CD14-positive monocyte (primary cell): Measurements from ENCODE around the gene CPED1. TPM values are rescaled to one million over a fixed set of nuclear protein-coding genes. Genes with fewer than 3 reads are reported as not detected.
A peak's percentile ranks its signal among the peaks of the same experiment; 100 is the strongest.

Source experiments
- DNase-seq, 3 donors: peaks; one replicate each; pipeline ENCODE4 v3.0.0-alpha.2; 2011 to 2022
- H2AFZ ChIP-seq: 2 replicates; pipeline ENCODE4 v1.6.0; 2012; ENCODE audit warnings: mild to moderate bottlenecking, low read depth, low read length, inconsistent platforms; ENCODE audit not compliant: insufficient read depth, poor library complexity, severe bottlenecking
- H3K27ac ChIP-seq, 2 donors: 1 replicate in 1 of 2; 2 replicates in 1 of 2; pipeline ENCODE4 v1.5.1; 2012 to 2013; ENCODE audit warnings: low read length in 2 of 2, control low read depth in 1 of 2, inconsistent platforms in 1 of 2, low read depth in 1 of 2, mild to moderate bottlenecking in 1 of 2
- H3K27me3 ChIP-seq, 2 donors: one replicate each; pipeline versions ENCODE4 v1.6.0 to v1.6.1; 2011 to 2013; ENCODE audit warnings: low read length in 2 of 2; ENCODE audit not compliant: control insufficient read depth in 2 of 2, insufficient read depth in 2 of 2
- H3K36me3 ChIP-seq, 2 donors: replicated peaks in 1 of 2; 1 replicate in 1 of 2; 2 replicates in 1 of 2; pipeline versions ENCODE4 v1.5.1 to v1.6.1; 2012 to 2013; ENCODE audit warnings: low read length in 2 of 2, control low read depth in 1 of 2, inconsistent platforms in 1 of 2, mild to moderate bottlenecking in 1 of 2; ENCODE audit not compliant: insufficient read depth in 2 of 2, control insufficient read depth in 1 of 2
- H3K4me1 ChIP-seq, 2 donors: 1 replicate in 1 of 2; 2 replicates in 1 of 2; pipeline versions ENCODE4 v1.5.1 to v1.6.1; 2012 to 2013; ENCODE audit warnings: low read length in 2 of 2, control low read depth in 1 of 2, inconsistent platforms in 1 of 2, mild to moderate bottlenecking in 1 of 2, moderate library complexity in 1 of 2; ENCODE audit not compliant: insufficient read depth in 2 of 2, control insufficient read depth in 1 of 2
- H3K4me2 ChIP-seq: replicated peaks from 2 replicates; pipeline ENCODE3; 2012; ENCODE audit warnings: low read length, moderate library complexity, mild to moderate bottlenecking; ENCODE audit not compliant: poor library complexity, severe bottlenecking; ENCODE audit errors: extremely low read depth
- H3K4me3 ChIP-seq, 3 experiments: fragments of 200-600 bp in 1 of 3; sonication (generic) in 1 of 3; replicated peaks in 1 of 3; 1 replicate in 2 of 3; 2 replicates in 1 of 3; pipeline ENCODE4 v1.5.1; 2011 to 2013; ENCODE audit warnings: low read length in 3 of 3, mild to moderate bottlenecking in 3 of 3, control low read depth in 2 of 3, low read depth in 2 of 3, inconsistent platforms in 1 of 3, moderate library complexity in 1 of 3
- H3K79me2 ChIP-seq: 2 replicates; pipeline ENCODE4 v1.6.0; 2012; ENCODE audit warnings: mild to moderate bottlenecking, control low read depth, inconsistent platforms, low read length, moderate library complexity; ENCODE audit not compliant: insufficient read depth
- H3K9ac ChIP-seq: 2 replicates; pipeline ENCODE4 v1.6.0; 2017; ENCODE audit warnings: low read length, mild to moderate bottlenecking; ENCODE audit not compliant: insufficient read depth, poor library complexity, severe bottlenecking
- H3K9me3 ChIP-seq, 2 donors: replicated peaks in 1 of 2; 1 replicate in 1 of 2; 2 replicates in 1 of 2; pipeline versions ENCODE4 v1.5.1 to v1.6.1; 2012 to 2013; ENCODE audit warnings: low read length in 2 of 2, control low read depth in 1 of 2; ENCODE audit not compliant: control insufficient read depth in 1 of 2, insufficient read depth in 1 of 2
- H4K20me1 ChIP-seq: 2 replicates; pipeline ENCODE4 v1.6.0; 2012; ENCODE audit warnings: mild to moderate bottlenecking, low read length, control low read depth, moderate library complexity; ENCODE audit not compliant: insufficient read depth
- H3K27ac Mint-ChIP-seq, 7 donors: one replicate each; pipeline ENCODE4 v1.8.0; 2020; ENCODE audit warnings: mild to moderate bottlenecking in 7 of 7, mixed read lengths in 7 of 7, moderate library complexity in 6 of 7, inconsistent platforms in 2 of 7
- H3K27me3 Mint-ChIP-seq, 3 donors: one replicate each; pipeline ENCODE4 v1.8.0; 2021 to 2022; ENCODE audit warnings: low read depth in 3 of 3, mild to moderate bottlenecking in 3 of 3, mixed read lengths in 3 of 3, moderate library complexity in 3 of 3, inconsistent platforms in 1 of 3
- H3K36me3 Mint-ChIP-seq, 2 donors: one replicate each; pipeline ENCODE4 v1.8.0; 2020; ENCODE audit warnings: mixed read lengths in 2 of 2, inconsistent platforms in 1 of 2, mild to moderate bottlenecking in 1 of 2
- H3K4me1 Mint-ChIP-seq: one replicate; pipeline ENCODE4 v1.8.0; 2020; ENCODE audit warnings: mild to moderate bottlenecking, mixed read lengths
- H3K4me3 Mint-ChIP-seq, 2 donors: one replicate each; pipeline ENCODE4 v1.8.0; 2020; ENCODE audit warnings: mild to moderate bottlenecking in 2 of 2, mixed read lengths in 2 of 2, moderate library complexity in 1 of 2
- H3K9me3 Mint-ChIP-seq, 7 donors: one replicate each; pipeline ENCODE4 v1.8.0; 2020 to 2022; ENCODE audit warnings: mixed read lengths in 7 of 7, mild to moderate bottlenecking in 6 of 7, moderate library complexity in 6 of 7, inconsistent platforms in 2 of 7
- WGBS: methylation state at CpG from one replicate; pipeline ENCODE4 v1.1.5; 2013; ENCODE audit warnings: missing lambda C conversion rate; ENCODE audit not compliant: insufficient coverage; 5-methylcytosine and 5-hydroxymethylcytosine counted together
- intact Hi-C, 2 donors: fragments of 100-400 bp; cut with micrococcal nuclease; formaldehyde crosslinking; loops; one replicate each; pipeline versions ENCODE4 v1.15.0 to v1.15.1; 2023
- polyA plus RNA-seq, 3 donors: library from polyadenylated mRNA; depleted of rRNA in 1 of 3; unstranded in 2 of 3; stranded (reverse) in 1 of 3; fragments of 300-500 nt in 2 of 3; fragments of >200 nt in 1 of 3; fragmentation: Illumina TruSeq in 2 of 3; gene quantifications; 1 replicate in 2 of 3; 2 replicates in 1 of 3; pipeline ENCODE4 v1.2.3, GENCODE V29; 2012 to 2021
- TF ChIP-seq, protein P1 (sequence below): fragments of 200-600 bp; IDR thresholded peaks from one replicate; pipeline ENCODE4 v1.8.0; 2022; ENCODE audit warnings: antibody characterized with exemption, mild to moderate bottlenecking

The CPED1 gene
- polyA plus RNA-seq, 3 donors = 9.8 to 30.0 (median 20.4) TPM

DNA sequence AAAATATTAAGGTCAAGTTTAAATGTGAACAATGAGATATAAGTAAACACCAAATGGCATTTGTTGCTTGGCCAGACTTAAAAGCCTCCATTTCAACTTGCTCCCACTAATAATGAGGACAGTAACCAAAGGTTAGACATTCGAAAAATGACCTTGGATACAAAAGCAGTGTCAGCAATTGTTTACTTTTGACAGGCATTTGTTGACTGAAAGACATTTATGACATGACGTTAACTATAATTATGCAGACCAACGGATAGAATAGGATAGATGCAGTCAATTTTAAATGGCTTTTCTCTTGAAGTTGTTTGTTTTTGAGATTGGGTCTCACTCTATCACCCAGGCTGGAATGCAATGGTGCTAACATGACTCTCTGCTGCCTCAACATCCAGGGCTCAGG is 333.9 kb downstream of the CPED1 start:
- no peak overlapping the region for H3K4me2 ChIP-seq
- TF ChIP-seq, protein P1, sequence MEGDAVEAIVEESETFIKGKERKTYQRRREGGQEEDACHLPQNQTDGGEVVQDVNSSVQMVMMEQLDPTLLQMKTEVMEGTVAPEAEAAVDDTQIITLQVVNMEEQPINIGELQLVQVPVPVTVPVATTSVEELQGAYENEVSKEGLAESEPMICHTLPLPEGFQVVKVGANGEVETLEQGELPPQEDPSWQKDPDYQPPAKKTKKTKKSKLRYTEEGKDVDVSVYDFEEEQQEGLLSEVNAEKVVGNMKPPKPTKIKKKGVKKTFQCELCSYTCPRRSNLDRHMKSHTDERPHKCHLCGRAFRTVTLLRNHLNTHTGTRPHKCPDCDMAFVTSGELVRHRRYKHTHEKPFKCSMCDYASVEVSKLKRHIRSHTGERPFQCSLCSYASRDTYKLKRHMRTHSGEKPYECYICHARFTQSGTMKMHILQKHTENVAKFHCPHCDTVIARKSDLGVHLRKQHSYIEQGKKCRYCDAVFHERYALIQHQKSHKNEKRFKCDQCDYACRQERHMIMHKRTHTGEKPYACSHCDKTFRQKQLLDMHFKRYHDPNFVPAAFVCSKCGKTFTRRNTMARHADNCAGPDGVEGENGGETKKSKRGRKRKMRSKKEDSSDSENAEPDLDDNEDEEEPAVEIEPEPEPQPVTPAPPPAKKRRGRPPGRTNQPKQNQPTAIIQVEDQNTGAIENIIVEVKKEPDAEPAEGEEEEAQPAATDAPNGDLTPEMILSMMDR = no peak
- intact Hi-C loops = no loop called here
- H3K9me3 ChIP-seq = no peaks in the 10 kb centered on the region
- no peak overlapping the region for H3K27ac Mint-ChIP-seq
- no peaks in the 10 kb centered on the region for H3K79me2 ChIP-seq
- no peaks in the 10 kb centered on the region for H3K36me3 Mint-ChIP-seq
- H3K36me3 ChIP-seq = no peaks in the 10 kb centered on the region
- H4K20me1 ChIP-seq = no peaks in the 10 kb centered on the region
- H3K27me3 ChIP-seq = peaks cover 3 to 10% of the 10 kb centered on the region in 2 donors
- no peak overlapping the region for H3K4me3 Mint-ChIP-seq
- peaks cover 0 to 6% (median 2%) of the 10 kb centered on the region in 7 donors for H3K9me3 Mint-ChIP-seq
- DNase-seq = no peak
- no peak overlapping the region for H3K4me3 ChIP-seq
- H3K9ac ChIP-seq = no peak overlapping the region
- no peaks in the 10 kb centered on the region for H3K4me1 Mint-ChIP-seq
- no peak overlapping the region for H3K27ac ChIP-seq
- no peaks in the 10 kb centered on the region for H3K4me1 ChIP-seq
- H2AFZ ChIP-seq = no peak overlapping the region
- H3K27me3 Mint-ChIP-seq = peaks cover 12 to 20% (median 12%) of the 10 kb centered on the region in 3 donors
- WGBS = 71% methylated on average over 1 of the region's 3 CpGs

DNA sequence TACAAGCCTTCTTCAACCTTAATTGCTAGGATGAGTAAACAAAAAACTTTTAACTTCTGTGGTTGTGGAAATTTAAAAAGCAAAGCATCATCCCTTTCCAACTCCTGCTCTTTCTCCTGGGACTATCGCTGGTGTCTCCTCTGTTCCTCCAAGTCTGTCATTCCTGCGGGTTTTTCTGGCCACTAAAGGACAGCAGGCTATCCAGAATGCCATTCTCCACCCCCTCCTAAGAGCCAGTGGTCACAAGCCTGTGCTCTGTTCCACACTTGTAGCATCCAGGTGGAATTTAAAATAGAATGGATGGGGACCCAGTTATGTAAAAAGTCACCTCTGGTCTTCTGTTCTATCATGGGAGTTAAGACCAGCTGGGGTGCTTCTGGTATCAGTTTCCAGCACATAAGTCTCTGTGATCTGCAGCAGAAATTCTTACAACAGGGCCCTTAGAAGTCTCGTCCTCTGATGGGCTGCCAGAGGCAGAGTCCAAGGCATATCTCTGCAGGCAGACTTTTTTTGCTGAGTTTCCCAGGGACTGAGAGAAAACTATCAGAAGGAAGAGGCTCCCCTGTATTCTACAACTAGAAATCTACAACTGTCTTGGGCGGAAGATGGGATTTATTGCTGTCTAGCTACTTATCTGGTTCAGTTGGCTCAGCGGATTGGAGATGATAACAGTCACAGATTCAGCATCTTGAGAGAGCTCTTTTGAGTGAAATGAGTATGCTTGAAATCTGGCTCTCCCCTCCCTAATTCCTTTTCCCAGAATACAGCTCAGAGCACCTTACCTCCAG is 335.2 kb downstream of the CPED1 start:
- H3K4me2 ChIP-seq = no peak overlapping the region
- Mint-ChIP-seq H3K27me3 (peaks cover 24 to 32% (median 24%) of the 10 kb centered on the region in 3 donors), H3K27ac (no peak overlapping the region), H3K4me3 (peak overlapping the region in 1 of 2 donors; percentile 46), H3K4me1 (no peaks in the 10 kb centered on the region), H3K9me3 (peaks cover 0 to 8% (median 3%) of the 10 kb centered on the region in 7 donors), H3K36me3 (no peaks in the 10 kb centered on the region)
- H4K20me1 ChIP-seq = no peaks in the 10 kb centered on the region
- no peaks in the 10 kb centered on the region for H3K36me3 ChIP-seq
- 59% methylated on average over 2 of the region's 5 CpGs for WGBS
- TF ChIP-seq, protein P1 = no peak
- H3K27ac ChIP-seq = no peak overlapping the region
- no peaks in the 10 kb centered on the region for H3K79me2 ChIP-seq
- peaks cover 0 to 4% of the 10 kb centered on the region in 2 donors for H3K9me3 ChIP-seq
- no peaks in the 10 kb centered on the region for H3K4me1 ChIP-seq
- H3K9ac ChIP-seq = no peak overlapping the region
- H2AFZ ChIP-seq = no peak overlapping the region
- H3K4me3 ChIP-seq = no peak overlapping the region
- no peak for DNase-seq
- peaks cover 15 to 22% of the 10 kb centered on the region in 2 donors for H3K27me3 ChIP-seq
- intact Hi-C loops = no loop called here
